CD14-positive monocyte (primary cell): ENCODE data around the gene KRT23. TPM values are rescaled to one million over a fixed set of nuclear protein-coding genes. Genes with fewer than 3 reads are reported as not detected.

ENCODE experiments used
- DNase-seq, 3 donors: peaks; one replicate each; pipeline ENCODE4 v3.0.0-alpha.2; 2011 to 2022
- H2AFZ ChIP-seq: 2 replicates; pipeline ENCODE4 v1.6.0; 2012; ENCODE audit warnings: mild to moderate bottlenecking, low read depth, low read length, inconsistent platforms; ENCODE audit not compliant: insufficient read depth, poor library complexity, severe bottlenecking
- H3K27ac ChIP-seq, 2 donors: 1 replicate in 1 of 2; 2 replicates in 1 of 2; pipeline ENCODE4 v1.5.1; 2012 to 2013; ENCODE audit warnings: low read length in 2 of 2, control low read depth in 1 of 2, inconsistent platforms in 1 of 2, low read depth in 1 of 2, mild to moderate bottlenecking in 1 of 2
- H3K27me3 ChIP-seq, 2 donors: one replicate each; pipeline versions ENCODE4 v1.6.0 to v1.6.1; 2011 to 2013; ENCODE audit warnings: low read length in 2 of 2; ENCODE audit not compliant: control insufficient read depth in 2 of 2, insufficient read depth in 2 of 2
- H3K36me3 ChIP-seq, 2 donors: replicated peaks in 1 of 2; 1 replicate in 1 of 2; 2 replicates in 1 of 2; pipeline versions ENCODE4 v1.5.1 to v1.6.1; 2012 to 2013; ENCODE audit warnings: low read length in 2 of 2, control low read depth in 1 of 2, inconsistent platforms in 1 of 2, mild to moderate bottlenecking in 1 of 2; ENCODE audit not compliant: insufficient read depth in 2 of 2, control insufficient read depth in 1 of 2
- H3K4me1 ChIP-seq, 2 donors: 1 replicate in 1 of 2; 2 replicates in 1 of 2; pipeline versions ENCODE4 v1.5.1 to v1.6.1; 2012 to 2013; ENCODE audit warnings: low read length in 2 of 2, control low read depth in 1 of 2, inconsistent platforms in 1 of 2, mild to moderate bottlenecking in 1 of 2, moderate library complexity in 1 of 2; ENCODE audit not compliant: insufficient read depth in 2 of 2, control insufficient read depth in 1 of 2
- H3K4me2 ChIP-seq: replicated peaks from 2 replicates; pipeline ENCODE3; 2012; ENCODE audit warnings: low read length, moderate library complexity, mild to moderate bottlenecking; ENCODE audit not compliant: poor library complexity, severe bottlenecking; ENCODE audit errors: extremely low read depth
- H3K4me3 ChIP-seq, 3 experiments: fragments of 200-600 bp in 1 of 3; sonication (generic) in 1 of 3; replicated peaks in 1 of 3; 1 replicate in 2 of 3; 2 replicates in 1 of 3; pipeline ENCODE4 v1.5.1; 2011 to 2013; ENCODE audit warnings: low read length in 3 of 3, mild to moderate bottlenecking in 3 of 3, control low read depth in 2 of 3, low read depth in 2 of 3, inconsistent platforms in 1 of 3, moderate library complexity in 1 of 3
- H3K79me2 ChIP-seq: 2 replicates; pipeline ENCODE4 v1.6.0; 2012; ENCODE audit warnings: mild to moderate bottlenecking, control low read depth, inconsistent platforms, low read length, moderate library complexity; ENCODE audit not compliant: insufficient read depth
- H3K9ac ChIP-seq: 2 replicates; pipeline ENCODE4 v1.6.0; 2017; ENCODE audit warnings: low read length, mild to moderate bottlenecking; ENCODE audit not compliant: insufficient read depth, poor library complexity, severe bottlenecking
- H3K9me3 ChIP-seq, 2 donors: replicated peaks in 1 of 2; 1 replicate in 1 of 2; 2 replicates in 1 of 2; pipeline versions ENCODE4 v1.5.1 to v1.6.1; 2012 to 2013; ENCODE audit warnings: low read length in 2 of 2, control low read depth in 1 of 2; ENCODE audit not compliant: control insufficient read depth in 1 of 2, insufficient read depth in 1 of 2
- H4K20me1 ChIP-seq: 2 replicates; pipeline ENCODE4 v1.6.0; 2012; ENCODE audit warnings: mild to moderate bottlenecking, low read length, control low read depth, moderate library complexity; ENCODE audit not compliant: insufficient read depth
- H3K27ac Mint-ChIP-seq, 7 donors: one replicate each; pipeline ENCODE4 v1.8.0; 2020; ENCODE audit warnings: mild to moderate bottlenecking in 7 of 7, mixed read lengths in 7 of 7, moderate library complexity in 6 of 7, inconsistent platforms in 2 of 7
- H3K27me3 Mint-ChIP-seq, 3 donors: one replicate each; pipeline ENCODE4 v1.8.0; 2021 to 2022; ENCODE audit warnings: low read depth in 3 of 3, mild to moderate bottlenecking in 3 of 3, mixed read lengths in 3 of 3, moderate library complexity in 3 of 3, inconsistent platforms in 1 of 3
- H3K36me3 Mint-ChIP-seq, 2 donors: one replicate each; pipeline ENCODE4 v1.8.0; 2020; ENCODE audit warnings: mixed read lengths in 2 of 2, inconsistent platforms in 1 of 2, mild to moderate bottlenecking in 1 of 2
- H3K4me1 Mint-ChIP-seq: one replicate; pipeline ENCODE4 v1.8.0; 2020; ENCODE audit warnings: mild to moderate bottlenecking, mixed read lengths
- H3K4me3 Mint-ChIP-seq, 2 donors: one replicate each; pipeline ENCODE4 v1.8.0; 2020; ENCODE audit warnings: mild to moderate bottlenecking in 2 of 2, mixed read lengths in 2 of 2, moderate library complexity in 1 of 2
- H3K9me3 Mint-ChIP-seq, 7 donors: one replicate each; pipeline ENCODE4 v1.8.0; 2020 to 2022; ENCODE audit warnings: mixed read lengths in 7 of 7, mild to moderate bottlenecking in 6 of 7, moderate library complexity in 6 of 7, inconsistent platforms in 2 of 7
- CTCF ChIP-seq: fragments of 200-600 bp; IDR thresholded peaks from one replicate; pipeline ENCODE4 v1.8.0; 2022; ENCODE audit warnings: antibody characterized with exemption, mild to moderate bottlenecking
- WGBS: methylation state at CpG from one replicate; pipeline ENCODE4 v1.1.5; 2013; ENCODE audit warnings: missing lambda C conversion rate; ENCODE audit not compliant: insufficient coverage; 5-methylcytosine and 5-hydroxymethylcytosine counted together
- intact Hi-C, 2 donors: fragments of 100-400 bp; cut with micrococcal nuclease; formaldehyde crosslinking; loops; one replicate each; pipeline versions ENCODE4 v1.15.0 to v1.15.1; 2023
- polyA plus RNA-seq, 3 donors: library from polyadenylated mRNA; depleted of rRNA in 1 of 3; unstranded in 2 of 3; stranded (reverse) in 1 of 3; fragments of 300-500 nt in 2 of 3; fragments of >200 nt in 1 of 3; fragmentation: Illumina TruSeq in 2 of 3; gene quantifications; 1 replicate in 2 of 3; 2 replicates in 1 of 3; pipeline ENCODE4 v1.2.3, GENCODE V29; 2012 to 2021

KRT23 gene
- polyA plus RNA-seq, 3 donors: 1.7 to 7.6 (median 3.6) TPM

GRCh38 chr17:40873801-40874200, 63.6 kb downstream of the KRT23 start:
- Histone ChIP-seq H4K20me1 (no peaks in the 10 kb centered on the region), H3K4me2 (no peak overlapping the region), H3K79me2 (no peaks in the 10 kb centered on the region), H3K9me3 (no peaks in the 10 kb centered on the region), H3K9ac (no peak overlapping the region), H3K4me3 (no peak overlapping the region), H3K4me1 (no peaks in the 10 kb centered on the region), H3K27ac (no peak overlapping the region), H2AFZ (no peak overlapping the region), H3K27me3 (peaks cover 2 to 12% of the 10 kb centered on the region in 2 donors), H3K36me3 (no peaks in the 10 kb centered on the region)
- no peak for DNase-seq
- intact Hi-C loops: no loop called here
- Mint-ChIP-seq H3K27me3 (peaks cover 1 to 8% (median 8%) of the 10 kb centered on the region in 3 donors), H3K4me3 (no peak overlapping the region), H3K36me3 (no peaks in the 10 kb centered on the region), H3K27ac (no peak overlapping the region), H3K4me1 (no peaks in the 10 kb centered on the region), H3K9me3 (peaks cover 0 to 2% (median 0%) of the 10 kb centered on the region in 7 donors)
- no peak for TF ChIP-seq CTCF
- no CpG with 5 or more reads among the region's 1 CpG for WGBS

- intact Hi-C loops: no loop called here
- H3K9ac ChIP-seq: no peak overlapping the region
- no peak for TF ChIP-seq CTCF
- Mint-ChIP-seq H3K4me1 (no peaks in the 10 kb centered on the region), H3K36me3 (no peaks in the 10 kb centered on the region), H3K4me3 (no peak overlapping the region), H3K27me3 (peaks cover 2 to 8% (median 8%) of the 10 kb centered on the region in 3 donors), H3K9me3 (peaks cover 0 to 2% (median 0%) of the 10 kb centered on the region in 7 donors), H3K27ac (no peak overlapping the region)
- no peaks in the 10 kb centered on the region for H4K20me1 ChIP-seq
- no peaks in the 10 kb centered on the region for H3K79me2 ChIP-seq
- H2AFZ ChIP-seq: no peak overlapping the region
- no peak overlapping the region for H3K4me2 ChIP-seq
- no peak overlapping the region for H3K27ac ChIP-seq
- DNase-seq: no peak
- H3K27me3 ChIP-seq: peaks cover 2 to 12% of the 10 kb centered on the region in 2 donors
- H3K9me3 ChIP-seq: no peaks in the 10 kb centered on the region
- no peaks in the 10 kb centered on the region for H3K4me1 ChIP-seq
- H3K36me3 ChIP-seq: no peaks in the 10 kb centered on the region
- H3K4me3 ChIP-seq: no peak overlapping the region
Observed at GRCh38 chr17:40873255-40873654, 64.2 kb downstream of the KRT23 start.

Other genes with a start within 250 kb of the KRT23 start
- gene KRT24, start 233.9 kb downstream of the KRT23 start, polyA plus RNA-seq: not detected
- not detected for gene KRT25, start 182.3 kb downstream of the KRT23 start, polyA plus RNA-seq
- gene KRT26, start 165.4 kb downstream of the KRT23 start, polyA plus RNA-seq: not detected
- gene KRT27, start 155.1 kb downstream of the KRT23 start, polyA plus RNA-seq: not detected
- gene KRT28, start 137.7 kb downstream of the KRT23 start, polyA plus RNA-seq: not detected
- gene KRT10, start 115.0 kb downstream of the KRT23 start, polyA plus RNA-seq: 10 to 100 TPM in 2 of 3 donors, 1 to 10 TPM in 1; 9.7 to 79.1 (median 58.7) TPM
- gene KRT12, start 70.4 kb downstream of the KRT23 start, polyA plus RNA-seq: not detected
- gene KRT20, start 52.4 kb downstream of the KRT23 start, polyA plus RNA-seq: not detected
- gene KRT39, start 29.3 kb upstream of the KRT23 start, polyA plus RNA-seq: not detected
- gene KRT40, start 46.7 kb upstream of the KRT23 start, polyA plus RNA-seq: not detected
- gene KRTAP3-3, start 56.5 kb upstream of the KRT23 start, polyA plus RNA-seq: not detected
- gene KRTAP3-2, start 62.3 kb upstream of the KRT23 start, polyA plus RNA-seq: not detected
- not detected for gene KRTAP3-1, start 71.5 kb upstream of the KRT23 start, polyA plus RNA-seq
- gene KRTAP1-5, start 89.6 kb upstream of the KRT23 start, polyA plus RNA-seq: not detected
- not detected for gene KRTAP1-4, start 92.5 kb upstream of the KRT23 start, polyA plus RNA-seq
- not detected for gene KRTAP1-3, start 97.2 kb upstream of the KRT23 start, polyA plus RNA-seq
- gene KRTAP1-1, start 103.8 kb upstream of the KRT23 start, polyA plus RNA-seq: not detected
- not detected for gene KRTAP2-1, start 109.7 kb upstream of the KRT23 start, polyA plus RNA-seq
- gene KRTAP2-2, start 117.6 kb upstream of the KRT23 start, polyA plus RNA-seq: not detected
- not detected for gene KRTAP2-3, start 122.5 kb upstream of the KRT23 start, polyA plus RNA-seq
- gene KRTAP2-4, start 128.2 kb upstream of the KRT23 start, polyA plus RNA-seq: not detected
- gene KRTAP4-7, start 146.5 kb upstream of the KRT23 start, polyA plus RNA-seq: not detected
- gene KRTAP4-8, start 160.5 kb upstream of the KRT23 start, polyA plus RNA-seq: not detected
- not detected for gene KRTAP4-16, start 164.6 kb upstream of the KRT23 start, polyA plus RNA-seq
- not detected for gene KRTAP4-9, start 167.7 kb upstream of the KRT23 start, polyA plus RNA-seq
- not detected for gene KRTAP4-11, start 180.7 kb upstream of the KRT23 start, polyA plus RNA-seq
- gene KRTAP4-12, start 186.5 kb upstream of the KRT23 start, polyA plus RNA-seq: not detected
- gene KRTAP4-6, start 202.9 kb upstream of the KRT23 start, polyA plus RNA-seq: not detected
- gene KRTAP4-5, start 212.2 kb upstream of the KRT23 start, polyA plus RNA-seq: not detected
- not detected for gene KRTAP4-4, start 223.1 kb upstream of the KRT23 start, polyA plus RNA-seq
- not detected for gene KRTAP4-3, start 230.6 kb upstream of the KRT23 start, polyA plus RNA-seq
- not detected for gene KRTAP4-2, start 240.6 kb upstream of the KRT23 start, polyA plus RNA-seq
- gene KRTAP4-1, start 247.3 kb upstream of the KRT23 start, polyA plus RNA-seq: not detected